GM21737 (cell line): ENCODE measurements around the gene PRODH2.
"Not testable (repeated sequence)": the region's sequence is repeated elsewhere in the genome, so short reads cannot be mapped to it uniquely, and the experiment has no call there.

ENCODE experiments used
- ATAC-seq: cut with Tn5 transposase; IDR thresholded peaks from one replicate; pipeline ENCODE4 v1.9.1; 2021; ENCODE audit warnings: mild to moderate bottlenecking, moderate library complexity; ENCODE audit not compliant: unreplicated experiment

Gene PRODH2

DNA sequence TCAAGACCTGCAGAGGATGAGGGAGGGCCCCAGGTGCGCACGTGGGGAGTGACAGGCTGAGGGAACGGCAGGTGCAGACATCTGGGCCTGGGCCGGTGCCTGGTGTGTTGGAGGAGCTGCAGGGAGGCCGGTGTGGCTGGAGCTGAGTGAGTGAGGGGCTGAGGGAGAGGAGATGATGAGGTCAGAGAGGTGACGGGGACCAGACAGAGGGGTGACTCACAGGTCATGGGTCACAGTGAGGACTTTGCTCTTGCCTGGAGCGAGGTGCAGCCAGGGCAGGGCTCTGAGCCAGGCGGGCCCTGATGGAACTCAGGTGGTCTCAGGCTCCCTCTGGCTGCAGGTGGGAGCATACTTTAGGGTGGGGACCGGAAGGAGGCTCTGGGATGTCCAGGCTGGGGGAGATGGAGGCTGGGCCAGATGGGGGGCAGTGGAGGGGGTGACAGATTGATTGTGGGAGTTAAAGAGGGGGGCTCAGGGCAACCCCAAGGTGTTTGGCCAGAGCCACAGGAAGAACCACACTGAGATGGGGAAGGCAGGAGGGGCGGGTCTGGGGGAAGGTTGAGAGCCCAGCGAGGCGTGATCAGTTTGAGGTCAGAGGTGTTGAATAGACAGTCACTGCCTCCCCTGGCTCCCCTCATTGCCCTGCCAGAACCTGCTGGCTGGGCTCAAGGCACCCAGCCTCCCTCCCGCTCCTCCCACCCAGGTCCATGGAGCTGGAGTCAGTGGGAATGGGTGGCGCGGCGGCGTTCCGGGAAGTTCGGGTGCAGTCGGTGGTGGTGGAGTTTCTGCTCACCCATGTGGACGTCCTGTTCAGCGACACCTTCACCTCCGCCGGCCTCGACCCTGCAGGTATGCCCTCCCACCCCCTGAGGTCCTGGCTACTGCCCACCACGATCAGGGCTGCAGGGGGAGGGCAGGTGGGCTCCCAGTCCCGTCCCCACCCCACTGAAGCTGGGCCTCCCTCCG lies 28.9 kb downstream of the PRODH2 start:
- ATAC-seq: no peak

DNA sequence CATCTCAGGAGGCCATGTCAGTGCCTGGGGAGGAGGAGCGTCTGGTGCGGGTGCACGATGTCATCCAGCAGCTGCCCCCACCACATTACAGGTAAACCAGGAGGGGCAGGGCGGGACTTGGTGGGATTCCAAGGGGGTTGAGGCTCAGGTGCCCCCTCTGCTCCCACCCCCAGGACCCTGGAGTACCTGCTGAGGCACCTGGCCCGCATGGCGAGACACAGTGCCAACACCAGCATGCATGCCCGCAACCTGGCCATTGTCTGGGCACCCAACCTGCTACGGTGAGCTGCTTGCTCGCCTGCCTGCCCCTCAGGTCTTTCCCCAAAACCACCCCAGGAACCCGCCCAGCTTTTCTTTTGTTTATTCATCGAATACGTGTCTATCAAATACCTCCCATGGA lies 30.1 kb downstream of the PRODH2 start:
- no peak for ATAC-seq

DNA sequence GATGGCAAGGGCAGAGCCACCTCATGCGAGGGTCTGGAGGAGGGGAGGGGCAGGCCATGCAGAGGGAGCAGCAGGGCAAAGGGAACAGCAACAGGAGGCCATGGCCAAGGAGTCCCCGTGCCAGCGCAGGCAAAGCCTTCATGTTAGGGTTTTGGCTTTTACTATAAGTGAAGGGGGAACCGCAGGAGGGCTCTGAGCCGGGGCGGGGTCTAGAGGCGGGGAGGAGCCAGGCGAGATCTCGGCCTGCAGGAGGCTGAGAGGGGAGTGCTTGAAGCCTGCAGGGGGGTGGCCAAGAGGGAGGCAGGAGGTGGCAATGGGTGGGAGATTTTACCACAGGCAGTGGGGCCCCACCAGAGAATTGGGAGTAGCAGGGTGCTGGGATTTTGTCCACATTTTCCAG lies 31.0 kb downstream of the PRODH2 start:
- no peak for ATAC-seq

DNA sequence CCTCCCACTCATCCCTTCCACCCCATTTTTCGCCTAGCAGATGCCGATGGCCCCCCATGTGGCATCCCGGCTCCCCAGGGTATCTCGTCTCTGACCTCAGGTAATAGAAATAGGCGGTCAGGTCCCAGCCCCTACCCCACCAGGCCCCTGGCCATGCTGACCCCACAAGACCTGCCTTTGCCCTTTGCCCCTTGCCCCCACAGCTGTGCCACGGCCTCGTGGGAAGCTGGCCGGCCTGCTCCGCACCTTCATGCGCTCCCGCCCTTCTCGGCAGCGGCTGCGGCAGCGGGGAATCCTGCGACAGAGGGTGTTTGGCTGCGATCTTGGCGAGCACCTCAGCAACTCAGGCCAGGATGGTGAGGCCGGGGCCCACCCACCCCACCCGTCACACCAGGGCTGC lies 31.9 kb downstream of the PRODH2 start:
- ATAC-seq: no peak

DNA sequence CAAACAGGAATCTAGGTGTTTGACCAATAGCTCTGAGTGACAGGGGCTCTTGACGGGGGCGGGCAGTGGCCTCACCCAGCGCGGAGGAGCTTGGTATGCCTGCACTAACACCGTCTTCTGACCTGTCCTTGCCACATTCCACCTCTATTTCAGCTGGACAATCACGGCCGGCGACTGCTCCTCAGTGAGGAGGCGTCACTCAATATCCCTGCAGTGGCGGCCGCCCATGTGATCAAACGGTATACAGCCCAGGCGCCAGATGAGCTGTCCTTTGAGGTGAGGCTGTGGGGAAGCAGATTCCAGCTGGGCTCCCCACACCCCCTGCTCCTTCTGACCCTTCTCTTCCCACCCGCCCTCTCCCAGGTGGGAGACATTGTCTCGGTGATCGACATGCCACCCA lies 32.6 kb downstream of the PRODH2 start:
- no peak for ATAC-seq

DNA sequence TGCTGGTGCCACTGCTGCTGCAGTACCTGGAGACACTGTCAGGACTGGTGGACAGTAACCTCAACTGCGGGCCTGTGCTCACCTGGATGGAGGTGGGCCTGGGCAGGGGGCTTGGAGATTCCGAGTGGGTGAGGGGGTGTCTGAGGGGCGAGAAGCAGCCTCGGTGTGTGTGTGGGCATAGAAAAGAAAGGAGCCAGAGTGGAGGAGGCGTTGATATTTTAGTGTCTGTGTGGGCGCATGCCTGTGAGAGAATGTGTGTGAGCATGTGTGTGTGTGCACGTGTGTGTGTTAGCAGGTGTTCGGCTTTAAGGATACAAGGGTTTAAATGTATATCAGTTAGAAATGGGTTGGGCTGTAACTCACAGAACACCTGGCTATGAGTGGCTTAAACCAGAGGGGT lies 33.6 kb downstream of the PRODH2 start:
- ATAC-seq: no peak

DNA sequence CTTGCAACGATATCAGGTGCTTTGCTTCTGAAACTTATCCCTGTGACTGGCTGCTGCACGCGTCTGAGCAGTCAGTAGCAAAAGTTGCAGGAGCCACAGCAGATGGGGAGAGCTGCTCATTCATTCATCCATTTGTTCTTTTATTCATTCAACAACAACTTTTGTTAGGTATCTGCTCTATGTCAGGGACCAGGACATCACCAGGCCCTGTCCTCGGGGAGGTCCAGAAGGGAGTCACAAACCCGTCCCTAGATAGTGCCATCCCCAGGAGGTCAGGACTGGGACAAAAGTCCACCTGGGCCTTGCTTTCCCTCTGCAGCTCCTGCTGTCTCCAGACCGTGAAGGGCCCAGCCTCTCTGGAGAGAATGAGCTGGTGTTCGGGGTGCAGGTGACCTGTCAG lies 34.7 kb downstream of the PRODH2 start:
- no peak for ATAC-seq

DNA sequence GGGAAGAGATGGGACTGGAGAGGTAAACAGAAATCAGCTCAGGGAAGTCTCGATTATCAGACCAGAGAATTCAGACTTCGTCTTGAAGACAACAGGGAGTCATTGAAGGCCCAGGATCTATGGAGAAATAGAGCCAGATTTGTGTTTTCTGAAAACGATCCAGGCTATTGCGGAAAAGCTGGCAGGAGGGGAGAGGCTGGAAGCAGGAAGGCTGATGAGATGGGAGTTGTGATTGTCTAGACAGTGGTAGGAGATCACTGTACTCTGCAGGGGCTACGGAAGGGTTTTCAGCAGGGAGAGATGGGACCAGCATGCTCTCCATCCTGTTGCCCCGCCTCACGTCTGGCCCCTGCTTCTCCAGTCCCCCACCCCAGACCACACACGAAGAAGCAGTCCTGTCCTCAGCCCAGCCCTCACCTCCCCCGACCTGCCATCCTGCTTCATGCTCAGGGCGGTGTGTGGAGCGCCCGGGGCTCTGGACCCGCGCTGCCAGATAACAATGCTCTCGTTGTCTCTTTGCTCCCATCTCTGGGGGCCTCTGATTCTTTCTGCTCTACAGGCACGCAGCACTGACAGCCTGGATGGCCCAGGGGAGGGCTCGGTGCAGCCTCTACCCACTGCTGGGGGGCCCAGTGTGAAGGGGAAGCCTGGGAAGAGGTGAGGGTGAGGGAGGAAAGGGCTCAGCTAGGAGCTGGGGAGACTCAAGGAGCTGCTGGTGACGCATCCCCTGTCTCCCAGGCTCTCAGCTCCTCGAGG lies 35.4 kb downstream of the PRODH2 start:
- ATAC-seq: no peak

DNA sequence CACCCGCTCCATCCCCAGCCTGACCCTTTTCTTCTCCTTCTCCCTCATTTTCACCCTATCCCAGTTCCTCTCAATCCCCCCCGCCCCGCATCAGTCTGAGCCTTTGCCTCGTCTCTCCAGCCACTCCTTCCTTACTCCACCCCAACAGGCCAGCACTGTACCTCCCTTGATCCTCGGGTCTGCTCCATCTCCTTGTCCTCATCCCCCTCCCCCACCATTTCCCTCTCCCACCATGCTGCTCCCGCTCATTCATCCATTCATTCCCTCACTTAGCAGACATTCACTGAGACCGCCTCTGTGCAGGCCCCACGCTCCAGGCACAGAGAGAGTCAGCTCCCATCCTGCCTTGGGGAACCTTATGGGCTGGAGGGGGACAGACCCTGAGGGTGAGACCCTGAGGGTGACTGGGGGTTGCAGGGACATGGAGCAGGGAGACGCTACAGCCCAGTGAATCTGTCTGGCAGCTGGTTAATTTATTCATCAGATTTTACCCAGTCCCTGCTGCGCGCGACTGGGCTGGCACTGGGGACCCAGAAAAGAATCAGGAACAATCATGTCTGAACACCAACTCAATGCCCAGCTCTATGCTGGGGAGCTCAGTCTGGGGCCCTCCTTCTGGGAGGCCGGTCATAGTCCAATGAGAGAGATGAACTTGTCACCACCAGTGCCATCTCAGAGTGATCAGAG lies 36.4 kb downstream of the PRODH2 start:
- ATAC-seq: no peak

DNA sequence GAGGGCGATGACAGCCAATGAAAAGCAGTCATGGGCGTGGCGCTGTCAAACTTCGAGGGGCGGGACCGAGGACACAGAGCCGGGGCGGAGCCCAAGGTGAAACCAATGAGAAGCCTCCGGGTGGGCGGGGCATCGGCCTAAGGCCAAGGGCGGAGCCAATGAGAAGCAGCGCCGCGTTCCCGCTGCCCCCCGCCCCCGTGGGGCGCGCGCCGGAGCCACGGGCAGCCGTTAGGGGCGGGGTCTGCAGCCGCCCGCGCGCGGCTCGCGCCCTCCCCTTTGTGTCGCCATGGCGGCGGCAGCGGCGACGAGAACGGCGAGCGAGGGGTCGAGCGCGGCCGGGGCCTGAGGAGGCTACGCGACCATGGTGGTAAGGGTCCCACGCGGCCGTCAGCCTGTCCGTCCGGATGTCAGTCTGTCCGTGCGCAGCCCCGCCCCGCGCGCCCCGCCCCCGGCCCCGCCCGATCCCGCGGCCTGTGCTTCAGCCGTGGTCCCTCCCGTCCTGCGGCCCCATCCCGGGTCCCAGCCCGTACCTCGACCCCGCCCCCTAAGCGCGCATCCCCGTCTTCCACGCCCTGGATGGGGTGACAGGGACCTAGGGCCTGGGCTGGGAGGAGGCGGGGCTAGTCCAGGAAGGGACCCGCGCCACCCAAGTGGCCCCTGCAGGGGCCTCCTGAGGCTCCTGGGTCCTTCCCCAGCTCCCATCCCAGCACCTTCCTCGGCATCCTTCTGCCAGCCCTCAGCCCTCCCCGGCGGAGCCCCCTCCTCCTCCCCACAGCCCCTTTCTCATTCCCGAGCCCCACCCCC lies 37.1 kb downstream of the PRODH2 start, which contains the start of gene ARHGAP33:
Gene ARHGAP33, plus strand, starts transcription at position 267 of the 804 bp plus-strand sequence. Its CDS starts 95 bp downstream, at position 362.
- ATAC-seq: peak; percentile 94

DNA sequence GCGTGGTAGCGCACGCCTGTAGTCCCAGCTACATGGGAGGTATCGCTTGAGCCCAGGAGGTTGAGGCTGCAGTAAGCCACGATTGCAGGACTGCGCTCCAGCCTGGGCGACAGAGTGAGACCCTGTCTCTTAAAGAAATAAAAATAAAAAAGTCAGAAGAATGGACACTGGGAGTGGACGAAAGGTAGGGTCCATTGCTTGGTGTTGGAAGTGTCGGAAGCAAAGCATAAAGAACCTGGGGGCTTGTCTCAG lies 37.7 kb downstream of the PRODH2 start:
- no peak for ATAC-seq

DNA sequence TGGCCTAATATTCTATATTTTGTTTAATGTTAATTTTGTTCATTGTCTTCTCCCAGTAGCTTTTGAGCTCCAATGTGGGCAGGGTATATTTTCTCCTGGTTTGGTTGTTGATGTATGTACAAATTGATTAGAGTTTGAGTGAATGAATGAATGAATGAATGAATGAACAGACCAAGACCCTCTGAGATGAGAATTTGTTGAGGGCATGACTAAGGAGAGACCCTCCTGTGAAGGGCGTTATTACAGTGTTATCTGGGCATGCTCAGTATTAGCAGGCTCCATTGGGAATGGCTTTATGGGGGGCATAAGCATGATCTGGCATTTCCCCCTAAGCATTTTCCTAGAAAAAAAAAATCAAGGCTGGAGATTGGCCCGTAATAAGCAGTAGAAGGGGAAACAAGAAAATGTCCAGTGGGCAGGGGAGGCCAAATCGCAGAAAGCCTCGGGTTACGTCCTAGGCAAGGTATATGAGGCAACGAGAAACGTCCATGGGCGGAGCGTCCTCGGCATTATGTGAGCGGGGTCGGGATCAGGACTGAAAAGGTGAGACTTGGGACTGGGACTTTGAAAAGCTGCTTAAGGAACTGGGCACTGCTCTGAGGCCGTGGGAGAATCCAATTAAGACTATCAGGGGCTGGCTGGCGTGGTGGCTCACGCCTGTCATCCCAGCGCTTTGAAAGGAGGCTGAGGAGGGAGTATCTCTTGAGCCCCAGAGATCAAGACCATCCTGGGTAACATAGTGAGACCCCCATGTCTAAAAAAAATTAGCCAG lies 38.2 kb downstream of the PRODH2 start:
- ATAC-seq: no peak

DNA sequence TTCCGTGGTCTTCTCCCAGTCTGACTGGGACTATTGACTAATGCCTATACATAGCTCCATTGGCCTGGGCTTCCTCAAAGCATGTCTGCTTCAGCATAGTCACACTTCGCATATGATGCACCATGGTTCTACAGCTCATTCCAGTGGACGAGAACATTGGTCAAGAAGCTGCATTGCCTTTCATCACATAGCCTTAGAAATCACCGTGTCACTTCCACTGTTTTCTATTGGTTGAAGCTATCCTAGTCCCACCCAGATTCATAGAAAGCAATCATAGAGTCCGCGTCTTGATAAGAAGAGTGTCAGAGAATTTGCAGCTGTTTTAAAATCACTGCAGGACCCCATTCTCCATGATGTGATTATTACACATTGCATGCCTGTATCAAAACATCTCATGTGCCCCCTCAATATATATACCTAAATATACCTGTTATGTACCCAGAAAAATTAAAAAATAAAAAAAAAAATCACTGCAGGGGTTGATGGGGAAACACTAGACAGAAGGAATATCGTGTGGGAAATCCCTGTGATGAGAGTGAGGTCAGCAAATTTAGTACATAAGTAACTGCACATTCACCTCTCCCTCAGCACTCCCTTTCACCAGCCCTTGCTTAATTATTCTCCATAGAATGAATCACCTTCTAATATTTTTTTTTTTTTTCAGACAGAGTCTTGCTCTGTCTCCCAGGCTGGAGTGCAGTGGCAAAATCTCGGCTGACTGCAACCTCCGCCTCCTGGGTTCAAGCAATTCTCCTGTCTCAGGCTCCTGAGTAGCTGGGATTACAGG lies 39.4 kb downstream of the PRODH2 start:
- no peak for ATAC-seq

DNA sequence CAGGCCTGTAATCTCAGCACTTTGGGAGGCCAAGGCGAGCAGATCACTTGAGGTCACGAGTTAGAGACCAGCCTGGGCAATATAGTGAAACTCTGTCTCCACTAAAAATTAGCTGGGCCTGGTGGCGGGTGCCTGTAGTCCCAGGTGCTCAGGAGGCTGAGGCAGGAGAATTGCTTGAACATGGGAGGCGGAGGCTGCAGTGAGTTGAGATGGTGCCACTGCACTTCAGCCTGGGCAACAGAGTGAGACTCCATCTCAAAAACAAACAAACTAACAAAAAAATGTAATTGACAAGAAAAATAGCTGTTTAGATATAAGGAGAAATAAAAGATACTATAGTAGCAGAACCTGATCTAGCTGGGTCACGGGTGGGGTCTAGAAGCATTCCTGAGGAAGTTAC lies 40.3 kb downstream of the PRODH2 start:
- ATAC-seq: not testable (repeated sequence)

DNA sequence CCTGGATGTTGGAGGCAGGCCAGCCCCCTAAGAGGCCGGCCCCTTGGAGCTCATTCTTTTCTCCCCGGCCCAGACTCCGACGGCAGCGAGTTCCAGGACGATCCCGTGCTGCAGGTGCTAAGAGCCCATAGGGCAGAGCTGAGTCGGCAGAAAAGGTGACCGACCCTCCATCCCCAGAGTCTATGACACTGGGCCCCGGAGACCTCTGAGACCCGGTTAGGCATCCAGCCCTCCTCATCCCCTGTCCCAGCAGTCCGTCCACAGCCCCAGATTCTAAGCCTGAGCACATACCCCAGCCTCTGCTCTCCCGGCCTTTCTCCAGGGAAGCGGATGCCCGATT lies 44.6 kb downstream of the PRODH2 start:
- no peak for ATAC-seq

DNA sequence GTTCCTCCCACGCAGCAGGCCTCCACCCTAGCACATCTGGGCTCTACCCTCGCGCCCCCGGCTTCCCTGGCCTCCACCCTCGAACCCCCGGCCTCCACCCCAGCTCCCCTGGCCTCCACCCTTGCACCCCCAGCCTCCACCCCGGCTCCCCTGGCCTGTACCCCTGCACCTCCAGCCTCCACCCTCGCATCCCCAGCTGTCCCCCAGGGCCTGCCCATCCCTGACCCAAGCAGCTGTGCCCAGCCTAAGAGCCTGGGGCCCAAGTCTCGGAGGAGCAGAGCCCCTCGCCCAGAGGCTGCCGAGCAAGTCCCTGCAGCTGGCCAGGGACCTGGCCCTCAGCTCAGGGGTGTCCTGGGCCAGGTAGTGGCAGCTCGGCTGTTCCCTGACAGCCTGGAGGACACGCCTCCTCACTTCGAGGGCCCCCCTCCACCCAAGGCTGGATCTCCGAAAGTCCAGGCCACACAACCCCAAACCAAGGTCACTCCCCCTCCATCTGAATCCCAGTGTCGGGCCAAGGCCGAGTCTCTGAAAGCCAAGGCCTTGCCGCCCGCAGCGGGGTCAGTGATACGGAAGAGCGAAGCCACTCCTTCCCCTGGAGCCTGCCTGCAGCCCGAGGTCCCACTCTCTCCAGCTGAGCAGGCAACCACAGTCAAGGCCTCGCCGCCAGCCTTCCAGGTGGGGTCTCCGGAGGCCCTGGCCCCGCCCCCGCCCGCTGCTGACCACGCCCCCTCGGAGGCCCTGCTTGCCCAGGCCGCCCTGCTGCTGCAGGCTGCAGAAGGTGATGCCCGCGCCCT lies 45.2 kb downstream of the PRODH2 start:
- ATAC-seq: no peak

DNA sequence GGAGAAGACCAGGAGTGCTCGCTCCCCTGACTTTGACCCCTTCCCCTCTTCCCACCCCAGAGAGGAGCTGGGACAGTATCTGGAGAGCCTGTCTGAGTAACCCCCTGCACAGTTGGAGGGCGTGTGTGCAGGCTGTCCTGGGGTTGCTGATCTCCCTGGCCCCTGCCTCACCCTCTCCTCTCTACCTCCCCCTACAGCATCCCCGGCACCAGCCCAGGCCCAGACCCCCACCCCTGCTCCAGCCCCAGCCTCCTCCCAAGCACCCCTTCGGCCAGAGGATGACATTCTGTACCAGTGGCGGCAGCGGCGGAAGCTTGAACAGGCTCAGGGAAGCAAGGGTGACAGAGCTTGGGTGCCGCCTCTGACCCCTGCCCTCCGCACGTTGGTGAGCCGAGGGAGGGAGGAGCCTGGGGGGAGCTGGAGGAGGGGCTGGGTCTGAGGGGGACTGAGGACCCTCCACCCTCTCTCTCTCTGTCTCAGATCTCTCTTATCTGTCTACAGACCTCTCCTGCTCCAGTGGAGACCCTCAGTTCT lies 46.0 kb downstream of the PRODH2 start:
- no peak for ATAC-seq
